Fibroblast of skin of right biceps (primary cell): ENCODE results near the gene EFCAB11.

ENCODE experiments used
- DNase-seq: peaks from one replicate; pipeline ENCODE4 v3.0.0-alpha.2; 2013

EFCAB11 gene

GRCh38 chr14:89956661-89957009 lies 2.1 kb upstream of the EFCAB11 start:
- no peak for DNase-seq

- DNase-seq = peak; percentile 97
These were observed 1.5 kb upstream of the EFCAB11 start, which contains the start of gene TDP1 for GRCh38 chr14:89955745-89956660. TSS of gene TDP1 (plus strand) at chr14:89955927. CDS start at chr14:89963115, 7,188 bp downstream.

- DNase-seq = no peak
These were observed 653 bp upstream of the EFCAB11 start for GRCh38 chr14:89955022-89955744.

- DNase-seq = no peak
These were observed 928 bp downstream of the EFCAB11 start for GRCh38 chr14:89953602-89954001.

- no peak for DNase-seq
These were observed 2.0 kb downstream of the EFCAB11 start for GRCh38 chr14:89952576-89952975.

- DNase-seq = no peak
These were observed 7.2 kb downstream of the EFCAB11 start for GRCh38 chr14:89947344-89947743.

- DNase-seq = no peak
These were observed 12.6 kb downstream of the EFCAB11 start for GRCh38 chr14:89941830-89942377.

- DNase-seq = no peak
These were observed 17.8 kb downstream of the EFCAB11 start for GRCh38 chr14:89936654-89937185.

- no peak for DNase-seq
These were observed 21.5 kb downstream of the EFCAB11 start for GRCh38 chr14:89933002-89933401.

- DNase-seq = no peak
These were observed 27.2 kb downstream of the EFCAB11 start for GRCh38 chr14:89927186-89927865.

GRCh38 chr14:89926694-89927093 lies 27.8 kb downstream of the EFCAB11 start:
- DNase-seq = no peak

- no peak for DNase-seq
These were observed 30.3 kb downstream of the EFCAB11 start for GRCh38 chr14:89924268-89924667.

- peak; percentile 96 for DNase-seq
These were observed 32.3 kb downstream of the EFCAB11 start for GRCh38 chr14:89922031-89922907.

- peak; percentile 38 for DNase-seq
These were observed 33.2 kb downstream of the EFCAB11 start for GRCh38 chr14:89921346-89921745.

GRCh38 chr14:89920056-89920455 lies 34.5 kb downstream of the EFCAB11 start:
- DNase-seq = peak; percentile 55

GRCh38 chr14:89918721-89919120 lies 35.8 kb downstream of the EFCAB11 start:
- no peak for DNase-seq

GRCh38 chr14:89915114-89915878 lies 39.2 kb downstream of the EFCAB11 start:
- peak; percentile 71 for DNase-seq

GRCh38 chr14:89912667-89913211 lies 41.8 kb downstream of the EFCAB11 start:
- DNase-seq = peak; percentile 99

- no peak for DNase-seq
These were observed 42.3 kb downstream of the EFCAB11 start for GRCh38 chr14:89912221-89912620.
